GM12874 (cell line): ENCODE data around the gene PDIA3.

Experiments
- CTCF ChIP-seq: IDR thresholded peaks from 2 replicates; pipeline ENCODE4 v1.5.1; 2011; ENCODE audit warnings: low read depth, mild to moderate bottlenecking, control low read depth, low read length, moderate library complexity; ENCODE audit not compliant: insufficient read depth

Gene PDIA3

GRCh38 chr15:43751885-43752284 is 5.6 kb downstream of the PDIA3 start:
- no peak for TF ChIP-seq CTCF

GRCh38 chr15:43762824-43763223 is 16.6 kb downstream of the PDIA3 start:
- no peak for TF ChIP-seq CTCF

GRCh38 chr15:43763819-43764446 is 17.7 kb downstream of the PDIA3 start:
- TF ChIP-seq CTCF, result no peak

- peak; percentile 77 for TF ChIP-seq CTCF
Measured at GRCh38 chr15:43769584-43770228, 23.5 kb downstream of the PDIA3 start.

GRCh38 chr15:43771816-43772215 is 25.6 kb downstream of the PDIA3 start:
- TF ChIP-seq CTCF, result no peak

- no peak for TF ChIP-seq CTCF
Measured at GRCh38 chr15:43772624-43773023, 26.4 kb downstream of the PDIA3 start.

- no peak for TF ChIP-seq CTCF
Measured at GRCh38 chr15:43774062-43774461, 27.8 kb downstream of the PDIA3 start.
